Activated CD8-positive, alpha-beta memory T cell treated with anti-CD3 and anti-CD28 coated beads for 4 hours (primary cell): ENCODE measurements around the gene UNC5B.
"Not testable (repeated sequence)": the region's sequence is repeated elsewhere in the genome, so short reads cannot be mapped to it uniquely, and the experiment has no call there.

Experiments used
- DNase-seq, 2 donors: peaks; one replicate each; pipeline ENCODE4 v3.0.0-alpha.2; 2020; ENCODE audit warnings: low read depth in 2 of 2

The UNC5B gene

DNA sequence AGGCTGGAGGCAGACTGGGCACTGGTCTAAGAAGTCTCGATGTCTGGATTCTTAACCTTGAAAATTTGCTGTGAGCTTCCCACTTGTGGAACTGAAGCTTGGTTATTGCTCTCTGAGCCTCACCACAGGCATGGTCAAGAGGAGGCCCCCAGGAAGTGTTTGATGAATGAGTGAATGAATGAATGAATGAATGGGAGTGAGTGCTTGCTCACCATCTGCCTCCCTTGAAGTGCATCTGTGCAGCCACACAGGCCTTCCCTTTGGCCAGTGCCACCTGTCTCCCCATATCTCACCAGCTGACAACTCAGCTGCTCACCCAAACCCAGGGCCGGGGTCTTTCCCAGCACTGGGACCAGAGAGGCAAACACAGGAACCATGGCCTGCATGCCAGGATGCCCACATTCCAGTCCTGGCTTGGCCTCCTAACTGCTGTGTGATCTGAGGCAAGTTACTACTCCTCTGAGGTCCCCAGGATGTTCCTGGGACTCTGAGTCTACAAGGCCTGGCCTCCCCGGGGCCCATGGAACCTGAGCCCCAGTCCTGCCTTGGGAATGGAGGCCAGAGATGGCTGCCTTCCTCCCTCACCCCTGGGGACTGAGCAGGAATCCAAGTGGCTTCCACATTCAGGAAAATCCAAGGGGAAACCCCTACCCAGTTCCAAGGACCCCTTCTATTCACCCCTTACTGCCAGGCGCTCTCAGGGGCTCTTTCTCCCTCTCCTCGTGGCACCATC is 55.3 kb downstream of the UNC5B start:
- no peak for DNase-seq

DNA sequence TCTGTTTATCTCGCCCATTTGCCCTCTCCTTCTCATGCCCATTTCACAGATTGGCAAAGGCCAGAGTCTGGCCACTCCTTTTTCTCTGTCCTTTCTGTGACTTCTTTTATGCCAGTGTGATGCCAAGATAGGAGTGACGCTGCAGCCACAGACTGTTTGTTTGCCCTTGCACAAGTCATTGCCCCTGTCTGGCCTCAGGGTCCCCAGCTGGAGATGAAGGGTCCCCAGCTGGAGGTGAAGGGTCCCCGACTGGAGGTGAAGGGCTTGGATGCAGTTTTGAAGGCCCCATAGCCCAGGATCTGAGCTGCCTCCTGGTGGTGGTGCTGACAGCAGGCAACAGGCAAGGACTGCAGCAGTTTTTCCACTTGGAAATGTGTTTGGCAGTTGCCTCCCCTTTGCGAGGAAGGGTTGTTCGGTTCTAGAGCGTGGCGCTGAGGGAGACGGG is 55.9 kb downstream of the UNC5B start:
- no peak for DNase-seq

DNA sequence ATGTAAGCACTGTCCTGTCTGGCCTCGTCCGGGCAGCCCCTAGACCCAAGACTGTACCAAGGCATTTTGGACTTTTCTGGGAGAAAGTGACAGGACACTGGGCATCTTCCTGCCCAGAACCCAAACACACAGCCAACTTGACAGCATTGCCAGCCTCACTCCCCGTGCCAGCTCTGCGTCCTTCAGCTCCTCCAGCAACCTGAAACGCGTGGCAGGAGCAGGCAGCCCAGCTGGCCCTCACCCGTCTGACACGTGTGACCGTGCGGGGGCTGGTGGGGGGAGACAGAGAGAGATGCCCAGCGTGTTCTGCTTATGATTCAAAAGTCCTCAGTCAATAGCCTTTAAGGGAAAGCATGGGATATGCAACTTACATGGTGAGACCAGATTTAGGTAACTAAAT is 56.4 kb downstream of the UNC5B start:
- DNase-seq, result no peak

DNA sequence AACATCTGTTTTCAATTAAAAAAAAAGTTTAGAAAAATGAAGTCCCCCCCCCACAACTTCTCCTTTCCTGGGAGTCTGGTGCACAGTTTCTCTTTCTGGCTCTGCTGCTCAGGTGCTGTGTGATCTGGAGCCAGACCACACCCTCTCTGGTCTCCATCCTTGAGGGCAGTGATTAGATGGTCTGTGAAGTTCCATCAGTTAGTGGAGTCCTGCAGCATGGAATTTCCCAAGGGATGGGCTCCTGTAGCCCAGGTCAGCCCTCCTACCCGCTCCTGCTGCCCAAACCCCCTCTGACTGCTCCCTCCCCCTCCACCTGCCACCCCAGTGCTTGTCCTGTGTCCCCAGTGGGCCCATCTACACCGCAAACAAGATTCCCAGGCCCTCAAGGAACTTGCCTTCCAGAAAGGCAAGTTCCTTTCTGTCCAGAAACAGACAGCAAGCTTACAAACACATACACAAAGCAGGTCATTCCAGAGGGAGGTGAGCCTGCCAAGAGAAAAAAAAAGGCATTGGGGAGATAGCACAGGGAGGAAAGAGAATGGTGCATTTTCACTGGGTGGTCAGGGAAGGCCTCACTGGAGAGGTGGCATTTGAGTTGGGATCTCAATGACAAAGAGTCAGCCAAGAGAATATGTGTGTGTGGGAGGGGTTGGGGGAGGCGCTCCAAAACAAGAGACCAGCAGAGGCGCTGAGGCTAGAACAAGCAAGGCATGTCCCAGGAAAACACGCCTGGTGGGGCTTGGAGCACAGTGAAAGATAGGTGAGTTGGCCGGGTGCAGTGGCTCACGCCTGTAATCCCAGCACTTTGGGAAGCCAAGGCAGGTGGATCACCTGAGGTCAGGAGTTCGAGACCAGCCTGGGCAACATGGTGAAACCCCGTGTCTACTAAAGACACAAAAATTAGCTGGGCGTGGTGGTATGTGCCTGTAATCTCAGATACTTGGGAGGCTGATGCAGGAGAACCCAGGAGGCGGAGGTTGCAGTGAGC is 57.2 kb downstream of the UNC5B start:
- DNase-seq, result no peak

DNA sequence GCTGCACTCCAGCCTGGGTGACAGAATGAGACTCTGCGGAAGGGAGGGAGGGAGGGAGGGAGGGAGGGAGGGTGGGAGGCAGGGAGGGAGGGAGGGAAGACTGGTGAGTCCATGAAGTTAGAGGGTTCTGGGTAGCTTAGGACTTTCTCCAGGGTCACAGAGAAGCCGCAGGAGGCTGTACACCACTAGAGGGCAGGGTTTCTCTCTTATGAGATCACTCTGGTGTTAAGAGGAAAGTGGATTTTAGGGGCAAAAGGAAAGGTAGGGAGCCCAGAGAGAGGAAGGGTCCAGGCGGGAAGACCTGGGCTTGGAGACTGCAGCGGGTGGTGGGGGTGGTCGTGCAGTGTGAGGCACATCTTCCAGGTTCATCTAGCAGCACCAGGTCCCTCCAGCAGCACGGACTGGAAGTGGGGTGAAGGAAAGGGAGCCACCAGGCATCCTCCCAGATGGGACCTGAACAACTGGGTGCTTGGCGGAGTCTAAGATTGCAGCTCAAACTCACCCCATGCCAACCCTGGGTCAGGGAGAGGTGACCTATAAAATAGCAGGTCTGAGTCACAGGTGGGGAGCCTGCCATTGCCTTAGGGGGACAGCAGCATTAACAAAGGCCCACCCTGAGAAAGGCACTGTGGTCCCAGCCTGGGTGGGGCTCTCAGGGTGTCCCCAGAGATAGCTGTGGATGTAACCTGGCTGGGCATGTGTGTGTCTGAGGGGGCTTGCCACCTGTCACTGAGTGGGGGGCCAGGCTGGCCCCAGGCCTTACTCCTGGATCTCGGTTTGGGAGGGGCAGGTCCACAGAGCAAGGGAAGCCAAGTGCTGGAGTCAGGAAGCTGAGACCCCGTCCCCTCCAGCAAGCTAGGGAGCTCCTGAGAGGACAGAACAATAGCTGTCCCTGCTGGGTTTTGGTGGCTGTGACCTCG is 58.2 kb downstream of the UNC5B start:
- DNase-seq, result no peak

DNA sequence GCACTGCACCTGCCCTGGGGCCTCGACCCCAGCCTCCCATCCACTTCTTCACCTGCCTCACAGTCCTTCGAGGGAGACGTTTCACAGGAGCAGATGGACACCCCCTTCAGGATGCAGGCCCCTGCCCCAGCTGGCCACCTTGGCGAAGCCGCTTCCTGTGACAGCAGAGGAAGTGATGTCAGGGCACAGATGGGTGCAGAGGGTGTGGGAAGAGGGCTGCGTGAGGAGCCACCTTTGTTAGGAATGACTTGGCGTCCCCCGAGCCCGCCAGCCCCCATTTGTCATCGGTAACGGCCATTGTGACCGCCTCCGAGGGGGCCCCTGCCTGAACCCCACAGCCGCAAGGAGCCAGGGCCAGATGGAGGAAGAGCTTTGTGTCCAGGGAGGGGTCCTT is 59.3 kb downstream of the UNC5B start:
- no peak for DNase-seq

DNA sequence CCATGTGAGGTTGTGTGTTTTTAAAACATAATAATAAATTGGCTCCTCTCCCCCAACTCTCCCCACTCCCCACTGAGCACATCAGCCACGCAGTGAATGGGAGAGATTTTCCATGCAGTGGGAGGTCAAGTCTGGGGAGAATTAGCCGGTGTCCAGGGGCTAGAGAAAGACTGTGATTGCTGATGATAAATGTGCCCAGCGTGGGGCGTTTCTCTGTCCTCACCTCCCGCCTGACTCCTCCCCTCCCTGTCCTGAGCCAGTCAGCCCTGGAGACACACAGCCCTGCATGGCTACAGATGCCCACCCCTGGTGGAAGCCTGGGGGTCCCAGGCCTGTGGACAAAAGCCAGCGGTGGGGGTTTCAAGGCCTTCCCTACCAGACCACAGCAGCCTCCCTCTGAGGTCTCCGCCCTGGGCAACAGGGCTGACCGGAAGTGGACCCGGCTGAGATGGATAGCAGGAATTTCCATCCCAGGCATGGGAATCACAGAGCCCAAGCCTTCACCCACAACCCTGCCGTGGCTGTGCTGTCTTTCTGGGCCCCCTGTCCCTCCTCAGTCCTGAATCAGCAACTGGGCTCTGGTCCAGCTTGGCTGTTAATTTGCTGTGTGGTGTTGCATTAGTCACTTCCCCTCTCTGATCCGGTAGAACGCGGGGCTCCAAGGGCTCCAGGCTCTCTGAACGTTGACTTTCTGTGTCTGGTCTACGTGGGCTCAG is 59.8 kb downstream of the UNC5B start:
- no peak for DNase-seq

DNA sequence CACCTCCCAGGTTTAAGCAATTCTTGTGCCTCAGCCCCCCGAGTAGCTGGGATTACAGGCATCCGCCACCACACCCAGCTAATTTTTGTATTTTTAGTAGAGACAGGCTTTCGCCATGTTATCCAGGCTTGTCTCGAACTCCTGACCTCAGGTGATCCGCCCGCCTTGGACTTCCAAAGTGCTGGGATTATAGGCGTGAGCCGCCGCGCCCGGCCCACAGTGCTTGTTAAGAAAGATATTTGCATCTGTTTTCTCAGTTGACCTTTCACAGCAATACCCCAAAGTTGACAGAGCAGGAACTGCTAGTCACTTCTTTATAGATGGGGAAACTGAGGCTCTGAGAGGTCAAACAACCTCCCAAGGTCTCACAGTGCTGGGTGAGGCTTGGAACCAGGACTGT is 60.6 kb downstream of the UNC5B start:
- not testable (repeated sequence) for DNase-seq

DNA sequence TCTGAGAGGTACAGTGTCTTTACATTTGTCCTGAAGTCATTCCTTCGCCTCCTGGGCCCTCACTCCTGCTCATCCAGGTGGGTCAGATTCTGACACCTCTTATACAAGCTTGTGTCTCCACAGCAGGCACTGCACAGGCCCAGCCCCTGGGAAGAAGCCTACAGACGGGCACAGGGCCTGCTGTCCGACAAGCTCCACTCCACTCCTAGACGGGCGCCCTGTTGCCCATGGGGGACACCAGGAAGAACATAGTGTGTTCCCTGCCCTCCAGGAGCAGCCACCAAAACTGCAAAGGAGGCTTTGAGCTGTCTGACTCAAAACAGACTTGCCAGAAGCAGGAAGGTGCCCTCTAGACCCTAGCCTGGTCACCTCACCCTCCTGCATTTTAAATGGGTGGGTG is 61.1 kb downstream of the UNC5B start:
- no peak for DNase-seq

DNA sequence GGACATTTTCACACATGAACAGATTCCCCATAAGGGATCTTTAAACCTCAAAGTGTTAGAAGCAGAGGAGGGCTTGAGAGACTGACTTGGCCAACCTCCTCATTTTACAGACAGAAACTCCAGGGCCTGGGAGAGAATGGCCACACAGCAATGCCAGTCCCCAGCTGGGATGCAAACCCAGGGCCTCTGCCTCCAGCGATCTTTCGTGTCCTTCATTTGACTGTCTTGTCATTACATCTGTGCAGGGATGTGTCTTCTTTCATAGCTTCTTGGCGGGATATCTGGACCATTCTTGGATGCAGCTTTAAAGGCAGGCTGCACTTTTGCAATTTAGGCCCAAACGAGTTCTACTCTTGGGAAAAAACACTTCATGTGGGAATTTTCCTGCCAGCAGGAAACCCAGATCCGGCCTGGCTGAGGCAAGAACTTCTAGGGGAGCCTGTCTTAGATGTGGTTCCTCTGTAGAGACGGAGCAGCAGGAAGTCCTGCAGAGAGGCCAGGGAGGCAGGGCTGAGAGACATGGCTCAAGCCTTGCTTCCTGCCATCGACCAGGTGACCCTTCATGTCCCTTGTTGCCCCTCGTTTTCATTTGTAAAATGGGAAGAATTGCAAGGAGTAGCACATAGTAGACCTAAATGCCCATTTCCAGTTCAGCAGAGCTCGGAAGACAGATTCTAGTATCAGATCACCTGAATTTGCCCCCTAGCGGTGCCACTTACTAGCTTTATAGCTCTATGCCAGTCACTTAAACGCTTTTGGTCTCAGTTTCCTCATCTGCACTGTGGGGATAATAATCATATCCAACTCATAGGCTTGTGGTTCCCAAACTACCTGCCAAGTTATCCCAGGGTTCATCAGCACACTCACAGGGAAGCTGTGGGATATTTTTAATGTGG is 62.8 kb downstream of the UNC5B start:
- DNase-seq, result no peak

DNA sequence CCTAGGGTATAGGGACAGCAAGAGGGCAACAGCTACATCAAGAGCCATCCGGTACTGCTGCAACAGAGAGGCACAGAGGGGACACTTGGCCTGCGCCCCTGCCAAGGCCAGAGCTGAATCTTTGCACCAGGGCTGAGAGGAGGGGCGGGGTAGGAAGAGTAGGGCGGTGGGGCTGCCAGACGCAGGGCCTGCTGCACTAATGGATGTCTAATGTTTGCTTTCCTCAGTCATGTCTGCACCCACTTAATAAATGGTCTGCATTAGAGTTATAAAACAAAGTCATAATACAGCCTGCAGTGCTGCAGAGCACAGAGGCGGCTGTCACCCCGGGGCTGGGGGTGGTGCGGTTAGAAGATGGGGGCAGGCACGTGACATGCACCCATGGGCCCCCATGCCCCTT is 64.5 kb downstream of the UNC5B start:
- DNase-seq, result no peak

DNA sequence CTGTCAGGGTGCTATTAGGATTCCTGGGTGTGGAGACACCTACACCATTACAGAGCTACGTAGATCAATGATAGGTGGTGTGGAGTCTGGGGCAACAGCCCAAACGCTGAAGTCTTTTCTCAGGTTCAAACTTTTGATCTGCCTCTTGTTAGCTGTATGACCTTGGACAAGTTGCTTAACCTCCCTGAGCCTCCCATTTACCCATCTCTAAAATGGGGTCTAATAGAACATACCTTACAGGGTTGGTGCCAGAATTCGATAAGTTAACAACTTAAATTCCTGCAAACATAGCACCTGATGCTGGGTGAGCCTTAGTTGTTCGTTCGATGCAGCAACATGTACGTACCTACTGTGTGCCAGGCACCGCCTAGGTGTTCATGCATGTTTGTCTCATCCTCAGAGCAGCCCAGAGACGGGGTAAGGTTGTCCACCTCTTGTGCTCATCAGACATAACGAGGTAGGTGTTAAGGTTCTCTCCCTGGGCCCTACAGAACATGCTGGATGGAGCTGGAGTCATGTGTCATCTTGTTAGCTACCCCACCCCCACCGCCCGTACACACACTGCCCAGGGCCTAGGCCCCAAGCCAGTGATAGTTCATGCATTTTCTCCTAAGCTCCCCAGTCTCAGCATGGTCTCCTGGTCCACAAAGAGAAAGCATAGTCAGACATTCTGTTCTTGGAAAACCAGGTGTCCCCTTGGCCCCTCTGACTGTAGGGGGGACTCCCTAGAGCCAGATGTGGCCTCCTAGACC is 65.7 kb downstream of the UNC5B start:
- DNase-seq, result no peak

DNA sequence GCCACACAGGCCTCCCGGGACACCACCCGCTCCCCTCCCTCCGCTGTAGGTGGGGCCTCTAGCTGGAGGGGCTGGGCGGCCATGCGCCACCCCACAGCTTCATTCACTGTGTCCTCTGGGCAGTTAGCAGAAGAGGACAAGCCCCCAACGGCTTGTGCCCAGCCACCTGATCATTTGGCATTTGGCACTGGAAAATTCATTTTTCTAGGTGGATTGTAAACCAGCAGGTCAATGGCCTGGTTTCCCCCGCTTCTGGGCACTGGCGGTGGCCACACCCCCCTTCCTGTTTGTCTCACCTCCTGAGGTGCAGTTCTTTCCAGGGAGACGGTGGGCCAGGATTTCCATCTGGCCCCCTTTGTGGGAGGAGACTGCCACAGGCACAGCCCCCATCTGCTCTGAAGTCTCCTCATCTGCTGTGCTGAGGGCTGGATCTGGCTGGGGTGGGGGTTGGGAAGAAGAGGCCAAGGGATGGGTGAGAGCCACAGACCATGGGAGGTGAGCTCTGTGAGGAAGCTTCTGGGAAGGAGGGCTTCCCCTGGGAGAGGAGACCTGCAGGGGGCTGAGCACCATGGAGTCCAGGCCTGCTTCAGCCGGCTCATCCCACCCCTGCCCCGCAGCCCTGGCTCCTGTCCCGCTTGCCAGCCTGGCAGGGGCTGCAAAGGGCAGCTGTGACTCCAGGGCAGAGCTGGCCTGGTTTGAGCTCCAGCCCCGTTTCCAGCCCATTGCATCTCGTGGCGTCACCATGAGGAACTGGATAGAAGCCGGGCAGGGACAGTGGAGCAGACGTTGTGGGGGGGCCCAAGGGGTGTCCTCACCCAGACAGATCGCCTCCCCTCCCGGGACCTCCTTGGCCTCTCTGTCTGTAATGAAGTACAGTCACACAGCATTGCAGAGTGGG is 66.6 kb downstream of the UNC5B start:
- DNase-seq, result no peak

DNA sequence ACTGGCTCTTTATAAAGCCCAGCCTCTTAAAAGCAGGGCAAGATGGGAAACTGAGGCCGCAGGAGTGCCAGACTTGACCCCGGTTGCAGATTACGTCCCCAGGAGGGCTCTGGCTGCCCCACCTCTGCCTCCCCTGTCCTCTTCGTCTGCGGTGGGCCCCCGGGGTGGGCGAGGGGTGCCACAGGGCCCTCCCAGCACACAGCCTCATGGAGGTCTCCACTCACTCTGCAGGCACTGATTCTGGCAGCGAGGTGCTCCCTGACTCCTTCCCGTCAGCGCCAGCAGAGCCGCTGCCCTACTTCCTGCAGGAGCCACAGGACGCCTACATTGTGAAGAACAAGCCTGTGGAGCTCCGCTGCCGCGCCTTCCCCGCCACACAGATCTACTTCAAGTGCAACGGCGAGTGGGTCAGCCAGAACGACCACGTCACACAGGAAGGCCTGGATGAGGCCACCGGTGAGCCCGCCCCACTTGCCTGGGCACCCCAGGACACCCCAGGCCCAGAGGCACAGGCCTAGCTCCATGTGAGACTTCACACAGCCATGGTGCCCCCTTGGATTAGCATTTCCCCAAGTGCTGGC is 67.3 kb downstream of the UNC5B start:
- DNase-seq, result no peak

DNA sequence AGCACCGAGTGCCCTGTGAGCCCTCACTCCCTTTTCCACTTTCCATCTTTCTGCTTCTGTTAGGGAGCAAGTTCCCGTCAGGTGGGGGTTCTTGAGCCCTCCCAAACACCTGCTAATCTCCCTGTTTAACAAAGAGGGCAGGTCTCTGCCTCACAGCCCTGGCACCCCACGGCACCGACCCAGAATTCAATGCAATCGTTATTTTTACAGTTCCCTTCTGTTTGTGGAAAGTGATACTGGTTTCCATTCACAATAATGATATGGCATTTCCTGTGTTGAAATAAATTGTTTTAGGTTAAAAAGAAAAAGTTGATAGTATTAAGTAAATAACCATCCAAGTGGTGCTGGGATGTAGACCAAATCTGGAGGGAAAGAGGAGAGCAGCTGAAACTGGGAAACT is 67.8 kb downstream of the UNC5B start:
- no peak for DNase-seq

DNA sequence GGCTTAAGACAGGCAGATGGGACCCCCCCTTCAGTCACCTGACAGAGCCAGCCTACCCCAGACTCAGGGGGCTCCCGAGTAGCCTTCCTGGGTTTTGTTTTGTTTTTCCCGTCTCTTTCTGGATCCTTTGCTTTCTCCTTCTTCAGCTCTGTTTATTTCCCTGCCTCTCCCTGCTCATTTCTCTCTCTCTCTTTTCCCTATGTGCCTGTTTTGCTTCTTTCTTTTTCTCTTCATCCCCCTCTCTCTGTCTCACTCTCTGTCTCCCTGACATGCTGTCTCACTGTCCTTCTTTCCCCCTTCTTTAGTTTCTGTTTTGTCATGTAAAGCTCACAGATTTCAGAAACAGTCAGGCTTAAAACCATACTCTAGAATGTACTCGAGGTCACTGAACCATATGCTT is 68.5 kb downstream of the UNC5B start:
- DNase-seq, result no peak

DNA sequence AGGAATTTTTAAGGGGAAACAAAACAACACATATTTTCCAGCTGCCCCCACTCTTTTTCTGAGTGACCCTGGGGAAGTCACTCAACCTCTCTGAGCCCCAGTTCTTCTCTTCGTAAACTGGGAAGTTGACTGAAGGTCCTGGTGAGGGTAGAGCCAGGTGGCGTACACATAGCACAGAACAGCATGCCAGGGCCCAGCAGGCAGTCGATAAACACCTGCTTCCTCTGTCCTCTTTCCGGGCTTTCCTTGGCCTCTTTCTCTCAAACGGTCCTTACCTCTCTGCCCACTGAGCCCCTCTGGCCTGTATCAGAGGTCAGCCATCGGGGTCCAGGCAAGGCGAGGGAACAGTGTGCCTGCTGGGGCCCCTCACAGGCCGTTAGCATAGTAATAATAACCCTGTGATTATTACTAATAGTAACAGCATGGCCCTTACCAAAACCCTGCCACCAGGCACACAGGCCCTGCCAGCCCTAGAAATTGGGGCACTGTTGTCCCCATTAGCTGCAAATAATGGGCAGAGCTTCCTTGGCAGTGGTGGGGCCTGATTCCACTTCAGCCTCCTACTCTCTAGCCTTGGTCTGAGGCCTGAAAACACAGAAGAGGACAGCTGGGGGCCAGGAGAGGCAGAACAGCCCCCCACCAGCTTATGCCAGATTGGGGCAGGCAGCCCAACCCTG is 69.4 kb downstream of the UNC5B start:
- DNase-seq, result no peak

DNA sequence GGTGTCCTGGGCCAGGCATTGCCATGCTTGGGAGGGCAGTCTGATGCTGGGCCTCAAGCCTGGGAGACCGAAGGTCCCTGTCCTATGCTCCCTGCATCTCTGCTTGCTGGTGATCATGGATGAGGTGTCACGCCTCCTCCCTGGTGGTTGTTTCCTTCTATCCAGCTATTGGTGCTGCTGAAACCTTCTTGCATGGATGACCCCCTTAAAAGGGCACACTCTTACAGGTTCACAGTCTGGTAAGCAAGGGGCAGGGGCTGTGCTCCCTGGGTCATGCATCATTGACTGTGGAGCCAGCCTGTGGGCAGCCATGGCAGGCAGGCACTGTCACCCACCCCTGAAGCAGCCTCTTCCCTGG is 69.9 kb downstream of the UNC5B start:
- no peak for DNase-seq
